Ishikawa (cell line): ENCODE results near the gene GRIA2.

Source experiments
- CREB1 ChIP-seq: IDR thresholded peaks from 2 replicates; pipeline ENCODE4 v1.6.1; 2012; ENCODE audit warnings: low read depth
- EGR1 ChIP-seq: IDR thresholded peaks from 2 replicates; pipeline ENCODE4 v1.6.1; 2012
- EP300 ChIP-seq: IDR thresholded peaks from 2 replicates; pipeline ENCODE4 v1.6.1; 2012; ENCODE audit warnings: borderline replicate concordance
- MAX ChIP-seq: IDR thresholded peaks from 2 replicates; pipeline ENCODE4 v1.6.1; 2012
- REST ChIP-seq: IDR thresholded peaks from 2 replicates; pipeline ENCODE4 v1.6.1; 2012; ENCODE audit warnings: low read depth, mild to moderate bottlenecking
- TCF12 ChIP-seq: IDR thresholded peaks from 2 replicates; pipeline ENCODE4 v1.6.1; 2012; ENCODE audit warnings: low read depth
- YY1 ChIP-seq: IDR thresholded peaks from 2 replicates; pipeline ENCODE4 v1.6.1; 2012; ENCODE audit warnings: low read depth

GRCh38 chr4:157221426-157221894 lies 932 bp downstream of the GRIA2 start:
- TF ChIP-seq CREB1 = no peak
- no peak for TF ChIP-seq REST
- no peak for TF ChIP-seq EP300
- TF ChIP-seq EGR1 = no peak
- no peak for TF ChIP-seq YY1
- no peak for TF ChIP-seq MAX
- TF ChIP-seq TCF12 = no peak
